GM12878 (cell line): ENCODE results near the gene BICC1. TPM values are rescaled to one million over a fixed set of nuclear protein-coding genes. Genes with fewer than 3 reads are reported as not detected.

Experiments used
- ATAC-seq: fragments of 200-7000 bp; cut with Tn5 transposase; 3 replicates; pipeline ENCODE4 v1.9.1; 2020; ENCODE audit warnings: mild to moderate bottlenecking, moderate library complexity
- BruUV-seq: library from RNA; stranded (reverse); fragments of 400-500 nt; replicated peaks from 2 replicates; lab custom pipeline; 2021; lab: Mats Ljungman, UMichigan
- CTCF ChIA-PET: fragments of 300-600 bp; sonication (Branson Sonifier 250); formaldehyde crosslinking; extraction: SDS; loops from one replicate; lab custom pipeline; 2021; ENCODE audit warnings: inconsistent platforms; lab: Yijun Ruan, JAX
- POLR2A ChIA-PET: fragments of 350-600 bp; formaldehyde crosslinking; extraction: SDS; loops from one replicate; lab custom pipeline; 2021; ENCODE audit warnings: inconsistent platforms; lab: Charles Lee
- RAD21 ChIA-PET: fragments of 300-600 bp; sonication (Branson Sonifier 250); formaldehyde crosslinking; loops from one replicate; lab custom pipeline; 2023; ENCODE audit warnings: antibody characterized with exemption; ENCODE audit not compliant: unreplicated experiment; lab: Charles Lee
- SMC1A ChIA-PET: fragments of 300-600 bp; sonication (Branson Sonifier 250); formaldehyde crosslinking; loops from one replicate; lab custom pipeline; 2023; ENCODE audit not compliant: unreplicated experiment, uncharacterized antibody; lab: Charles Lee
- DNase-seq: peaks from one replicate; pipeline ENCODE4 v3.0.0-alpha.2; 2011; ENCODE audit warnings: low read depth, low spot score
- FAIRE-seq: peaks from 3 replicates; lab custom pipeline; 2011; peaks lifted over from hg19 to GRCh38; lab: Jason Lieb, UNC
- H2AFZ ChIP-seq: 2 replicates; pipeline ENCODE4 v1.6.0; 2011; ENCODE audit warnings: low read depth, low read length, control low read depth; ENCODE audit not compliant: control insufficient read depth
- H3K27ac ChIP-seq: 2 replicates; pipeline ENCODE4 v1.5.1; 2011; ENCODE audit warnings: control low read depth; ENCODE audit not compliant: control insufficient read depth, insufficient read depth
- H3K27me3 ChIP-seq, 2 experiments: replicated peaks in 1 of 2; 2 replicates each; pipeline versions ENCODE4 v1.6.0 to v1.6.1; 2011; ENCODE audit warnings: low read length in 1 of 2; ENCODE audit not compliant: control insufficient read depth in 2 of 2, insufficient read depth in 2 of 2
- H3K36me3 ChIP-seq, 2 experiments: 2 replicates each; pipeline ENCODE4 v1.5.1; 2011; ENCODE audit warnings: low read length in 1 of 2; ENCODE audit not compliant: control insufficient read depth in 2 of 2, insufficient read depth in 2 of 2
- H3K4me1 ChIP-seq: 2 replicates; pipeline ENCODE4 v1.6.1; 2011; ENCODE audit warnings: mild to moderate bottlenecking, low read length, moderate library complexity, mixed read lengths; ENCODE audit not compliant: control insufficient read depth, insufficient read depth
- H3K4me2 ChIP-seq: 2 replicates; pipeline ENCODE4 v1.6.0; 2011; ENCODE audit warnings: control low read depth; ENCODE audit not compliant: control insufficient read depth, insufficient read depth
- H3K4me3 ChIP-seq: fragments of 200-600 bp; sonication (generic); 2 replicates; pipeline ENCODE4 v1.5.1; 2016
- H3K79me2 ChIP-seq: 2 replicates; pipeline ENCODE4 v1.6.0; 2011; ENCODE audit warnings: low read length; ENCODE audit not compliant: control insufficient read depth, insufficient read depth
- H3K9ac ChIP-seq: 2 replicates; pipeline ENCODE4 v1.8.0; 2011; ENCODE audit warnings: low read length, control low read depth, mixed read lengths; ENCODE audit not compliant: control insufficient read depth, insufficient read depth
- H3K9me3 ChIP-seq: replicated peaks from 3 replicates; pipeline ENCODE4 v1.5.1; 2011; ENCODE audit warnings: mild to moderate bottlenecking, low read length; ENCODE audit not compliant: control insufficient read depth, insufficient read depth
- H4K20me1 ChIP-seq: 2 replicates; pipeline ENCODE4 v1.6.0; 2011; ENCODE audit not compliant: control insufficient read depth, insufficient read depth
- ASH2L ChIP-seq: fragments of 300-600, 200-600 bp; sonication (generic); IDR thresholded peaks from 2 replicates; pipeline ENCODE4 v1.6.1; 2017; ENCODE audit warnings: low read depth, mild to moderate bottlenecking, borderline replicate concordance
- ATF3 ChIP-seq: IDR thresholded peaks from 2 replicates; pipeline ENCODE4 v1.6.1; 2011; ENCODE audit warnings: low read depth, mild to moderate bottlenecking, low read length, moderate library complexity, borderline replicate concordance; ENCODE audit errors: extremely low read depth
- BACH1 ChIP-seq: fragments of 450-650 bp; IDR thresholded peaks from 2 replicates; pipeline ENCODE4 v1.6.1; 2017; ENCODE audit warnings: mild to moderate bottlenecking, borderline replicate concordance
- EGR1 ChIP-seq, 2 experiments: IDR thresholded peaks; 1 replicate in 1 of 2; 2 replicates in 1 of 2; pipeline ENCODE4 v1.6.1; 2011 to 2012; ENCODE audit warnings: low read depth in 2 of 2, low read length in 2 of 2, borderline replicate concordance in 1 of 2, mild to moderate bottlenecking in 1 of 2, moderate library complexity in 1 of 2
- FOXK2 ChIP-seq: fragments of 450-650 bp; IDR thresholded peaks from 2 replicates; pipeline ENCODE4 v1.6.1; 2017; ENCODE audit warnings: mild to moderate bottlenecking, moderate library complexity
- HDAC2 ChIP-seq: fragments of 200-600 bp; sonication (generic); IDR thresholded peaks from 2 replicates; pipeline ENCODE4 v1.6.1; 2017
- HSF1 ChIP-seq: fragments of 150-350 bp; IDR thresholded peaks from 2 replicates; pipeline ENCODE4 v1.6.1; 2014; ENCODE audit warnings: mild to moderate bottlenecking, low read depth, low read length
- IRF4 ChIP-seq: IDR thresholded peaks from 2 replicates; pipeline ENCODE4 v1.6.1; 2011; ENCODE audit warnings: low read depth, low read length
- IRF5 ChIP-seq: fragments of 450-650 bp; IDR thresholded peaks from 2 replicates; pipeline ENCODE4 v1.6.1; 2017; ENCODE audit warnings: borderline replicate concordance
- MAX ChIP-seq: IDR thresholded peaks from 2 replicates; pipeline ENCODE4 v1.6.1; 2012; ENCODE audit warnings: low read depth, low read length, improper control_type of control experiment
- MTA2 ChIP-seq: fragments of 450-650 bp; IDR thresholded peaks from 2 replicates; pipeline ENCODE4 v1.6.1; 2016; ENCODE audit warnings: low read depth, mild to moderate bottlenecking, moderate library complexity
- NBN ChIP-seq: fragments of 450-650 bp; IDR thresholded peaks from 2 replicates; pipeline ENCODE4 v1.6.1; 2016
- POLR2A ChIP-seq: IDR thresholded peaks from 2 replicates; pipeline ENCODE4 v1.6.1; 2011; ENCODE audit warnings: low read depth, mild to moderate bottlenecking, low read length
- RBBP5 ChIP-seq: fragments of 200-600 bp; sonication (generic); conservative IDR thresholded peaks from 2 replicates; pipeline ENCODE4 v1.6.1; 2016
- SKIL ChIP-seq: fragments of 450-650 bp; IDR thresholded peaks from 2 replicates; pipeline ENCODE4 v1.6.1; 2017; ENCODE audit warnings: mild to moderate bottlenecking, low read depth, inconsistent platforms; ENCODE audit not compliant: poor library complexity, severe bottlenecking
- STAT1 ChIP-seq: fragments of 450-650 bp; conservative IDR thresholded peaks from 2 replicates; pipeline ENCODE4 v1.6.1; 2014; ENCODE audit warnings: antibody characterized with exemption, mild to moderate bottlenecking
- USF1 ChIP-seq: IDR thresholded peaks from 2 replicates; pipeline ENCODE4 v1.6.1; 2011; ENCODE audit warnings: borderline replicate concordance, low read depth, mild to moderate bottlenecking, moderate library complexity, mixed read lengths, low read length; ENCODE audit not compliant: insufficient read depth; ENCODE audit errors: extremely low read length
- WGBS: methylation state at CpG from one replicate; pipeline ENCODE4 v1.1.6; 2016; ENCODE audit warnings: low lambda C conversion rate; ENCODE audit not compliant: insufficient replicate concordance, insufficient coverage; ENCODE audit errors: missing lambda C conversion rate; 5-methylcytosine and 5-hydroxymethylcytosine counted together
- in situ Hi-C: fragments of 300-500 bp; cut with MboI; formaldehyde crosslinking; loops from 9 replicates; pipeline ENCODE4 v1.14.3; 2018; ENCODE audit warnings: mixed read lengths
- intact Hi-C: fragments of 100-400 bp; cut with micrococcal nuclease; formaldehyde crosslinking; loops from one replicate; pipeline ENCODE4 v1.14.2; 2022; ENCODE audit not compliant: unreplicated experiment
- polyA plus RNA-seq, 11 experiments: library from polyadenylated mRNA; depleted of rRNA in 4 of 11; unstranded in 6 of 11; stranded (reverse) in 5 of 11; fragments of >200 nt; fragmentation: Nextera tagmentation in 4 of 11; fragmentation: Illumina TruSeq in 1 of 11; extraction: Ambion mirVana in 4 of 11; extraction: Trizol in 1 of 11; gene quantifications; 1 replicate in 1 of 11; 2 replicates in 10 of 11; pipeline versions ENCODE4 v1.2.1 to v1.2.3, GENCODE V29; 2011 to 2016; ENCODE audit warnings: inconsistent platforms in 2 of 11, missing spikeins in 2 of 11, low read depth in 1 of 11
- total RNA-seq, 4 experiments: library from RNA; depleted of rRNA in 3 of 4; stranded (reverse); fragments of >200 nt in 3 of 4; fragmentation: Illumina TruSeq in 1 of 4; extraction: Trizol in 1 of 4; gene quantifications; 2 replicates each; pipeline versions ENCODE4 v1.2.1 to v1.2.3, GENCODE V29; 2013 to 2021

Gene BICC1
- total and polyA plus RNA-seq, 10 of the 15 experiments (the other 5 are each of a cell fraction or from before 2014, with no cell fraction given), result 0.01 to 0.10 (median 0.04) TPM; not detected in 5

- POLR2A ChIA-PET, result no interaction called here
Observed at GRCh38 chr10:58515291-58515941, 2.7 kb downstream of the BICC1 start.

More at GRCh38 chr10:58515291-58515941, 2.7 kb downstream of the BICC1 start:
- no peak for DNase-seq
- Histone ChIP-seq H3K36me3 (no peaks in the 10 kb centered on the region), H3K9ac (no peak overlapping the region), H3K27me3 (peaks cover 5 to 6% of the 10 kb centered on the region in 2 experiments; a peak in 3 of 4 replicates), H2AFZ (no peak overlapping the region), H3K9me3 (no peaks in the 10 kb centered on the region), H3K27ac (no peak overlapping the region), H3K4me2 (no peak overlapping the region), H3K79me2 (no peaks in the 10 kb centered on the region), H3K4me1 (no peaks in the 10 kb centered on the region), H4K20me1 (no peaks in the 10 kb centered on the region)
- BruUV-seq, result no TSS peak
- 45% methylated on average over 4 of the region's 4 CpGs for WGBS
- FAIRE-seq, result no peak
- RAD21 ChIA-PET, result no interaction called here
- SMC1A ChIA-PET, result interaction anchor here (1.0 kb wide), 1 partner anchor 32 kb away, joined by 3 read pairs; no protein-coding TSS in a partner anchor
- intact Hi-C loops, result no loop called here
- in situ Hi-C loops, result no loop called here
- no peak for ATAC-seq
- CTCF ChIA-PET, result interaction anchor here (1.2 to 1.4 kb wide), 2 partner anchors 14 to 15 kb away, joined by 3 to 5 read pairs; no protein-coding TSS in a partner anchor
- TF ChIP-seq HSF1 (no peak), ATF3 (no peak), EGR1 (IDR thresholded peaks at IDR 0.05; ENCODE audit: borderline replicate concordance in 1 of 2, low read depth in 2 of 2, low read length in 2 of 2) (no peak), NBN (no peak), USF1 (no peak), FOXK2 (no peak), BACH1 (no peak), RBBP5 (no peak), POLR2A (no peak), ASH2L (no peak), IRF4 (no peak), IRF5 (no peak), MTA2 (no peak), SKIL (no peak), HDAC2 (no peak), STAT1 (no peak), MAX (no peak)
- TF ChIP-seq, all 136 proteins: peak for 0
- H3K4me3 ChIP-seq, result no peak overlapping the region
